PC-9 (cell line): ENCODE measurements around the gene UBE2S. TPM values are rescaled to one million over a fixed set of nuclear protein-coding genes. Genes with fewer than 3 reads are reported as not detected.
A peak's percentile ranks its signal among the peaks of the same experiment; 100 is the strongest.
"Not testable (repeated sequence)": the region's sequence is repeated elsewhere in the genome, so short reads cannot be mapped to it uniquely, and the experiment has no call there.

ENCODE experiments used
- BruUV-seq: library from RNA; stranded (reverse); fragments of 400-500 nt; replicated peaks from 2 replicates; lab custom pipeline; 2021; lab: Mats Ljungman, UMichigan
- CTCF ChIA-PET: fragments of 300-600 bp; sonication (Branson Sonifier 250); formaldehyde crosslinking; loops from one replicate; lab custom pipeline; 2022; ENCODE audit warnings: antibody characterized with exemption; lab: Charles Lee
- POLR2A ChIA-PET: fragments of 300-600 bp; sonication (Branson Sonifier 250); formaldehyde crosslinking; loops from one replicate; lab custom pipeline; 2022; ENCODE audit warnings: antibody characterized with exemption; ENCODE audit not compliant: unreplicated experiment; lab: Charles Lee
- DNase-seq, 2 experiments: peaks; one replicate each; pipeline versions ENCODE4 v3.0.0 to v3.0.0-alpha.2; 2015 to 2022; ENCODE audit warnings: mixed read lengths in 1 of 2
- H2AFZ ChIP-seq: fragments of 200-600 bp; sonication (generic); 2 replicates; pipeline ENCODE4 v1.8.1; 2017; ENCODE audit warnings: antibody characterized with exemption
- H3F3A ChIP-seq: fragments of 200-600 bp; sonication (generic); 2 replicates; pipeline ENCODE4 v1.8.1; 2017; ENCODE audit warnings: antibody characterized with exemption, mild to moderate bottlenecking, low read depth; ENCODE audit not compliant: insufficient read depth
- H3K27ac ChIP-seq: fragments of 200-600 bp; sonication (generic); 2 replicates; pipeline ENCODE4 v1.6.1; 2016; ENCODE audit warnings: mixed run types
- H3K27me3 ChIP-seq: fragments of 200-600 bp; sonication (generic); 2 replicates; pipeline ENCODE4 v1.6.1; 2016; ENCODE audit warnings: low read depth, mixed run types; ENCODE audit not compliant: insufficient read depth
- H3K36me3 ChIP-seq: fragments of 200-600 bp; sonication (generic); 2 replicates; pipeline ENCODE4 v1.6.1; 2016; ENCODE audit warnings: low read depth, mixed run types
- H3K4me1 ChIP-seq: fragments of 200-600 bp; sonication (generic); replicated peaks from 2 replicates; pipeline ENCODE4 v1.6.1; 2016; ENCODE audit warnings: mixed run types; ENCODE audit not compliant: insufficient read depth
- H3K4me2 ChIP-seq: fragments of 200-600 bp; sonication (generic); 2 replicates; pipeline ENCODE4 v1.6.1; 2017; ENCODE audit warnings: mixed run types
- H3K4me3 ChIP-seq: fragments of 200-600 bp; sonication (generic); 2 replicates; pipeline ENCODE4 v1.6.1; 2016; ENCODE audit warnings: mixed run types
- H3K79me2 ChIP-seq: fragments of 200-600 bp; sonication (generic); 2 replicates; pipeline ENCODE4 v1.6.1; 2017; ENCODE audit warnings: low read depth, mixed run types
- H3K9me2 ChIP-seq: fragments of 200-600 bp; sonication (generic); 2 replicates; pipeline ENCODE4 v1.8.1; 2017; ENCODE audit warnings: mild to moderate bottlenecking; ENCODE audit not compliant: insufficient read depth
- H3K9me3 ChIP-seq: fragments of 200-600 bp; sonication (generic); 2 replicates; pipeline ENCODE4 v1.8.1; 2016; ENCODE audit warnings: low read depth; ENCODE audit not compliant: insufficient read depth
- H4K20me1 ChIP-seq: fragments of 200-600 bp; sonication (generic); 2 replicates; pipeline ENCODE4 v1.8.1; 2017; ENCODE audit not compliant: insufficient read depth
- CTCF ChIP-seq: fragments of 200-600 bp; sonication (generic); conservative IDR thresholded peaks from 2 replicates; pipeline ENCODE4 v1.6.1; 2017; ENCODE audit warnings: mixed run types, antibody characterized with exemption, mild to moderate bottlenecking, moderate library complexity
- EZH2 ChIP-seq: fragments of 200-600 bp; sonication (generic); IDR thresholded peaks from 2 replicates; pipeline ENCODE4 v1.8.0; 2017; ENCODE audit warnings: antibody characterized with exemption, low read depth
- intact Hi-C: fragments of 100-400 bp; cut with micrococcal nuclease; formaldehyde crosslinking; loops from one replicate; pipeline ENCODE4 v1.10.0; 2022; ENCODE audit not compliant: unreplicated experiment
- total RNA-seq: library from RNA; stranded (reverse); gene quantifications from 2 replicates; pipeline ENCODE4 v1.2.3, GENCODE V29; 2021

Gene UBE2S
- total RNA-seq, 1 experiment from 2014 or later, result 359 TPM

- POLR2A ChIA-PET, result interaction anchor here (0.6 kb wide), 2 partner anchors 8 to 67 kb away, joined by 4 read pairs; partner anchors contain the start of gene KMT5C
- no peak for TF ChIP-seq CTCF
- no peak for TF ChIP-seq EZH2
- TSS peak; percentile 52 for BruUV-seq
These were observed 1.3 kb downstream of the UBE2S start for GRCh38 chr19:55406091-55406825.

GRCh38 chr19:55405638-55406037, 1.9 kb downstream of the UBE2S start:
- peak overlapping the region; percentile 63; the same call in 1 of the 2 replicates for H3K4me3 ChIP-seq
- H3K27me3 ChIP-seq, result no peaks in the 10 kb centered on the region
- peaks cover 63% of the 10 kb centered on the region for H3F3A ChIP-seq
- peaks cover 21% of the 10 kb centered on the region for H3K4me1 ChIP-seq
- no peak for DNase-seq
- H2AFZ ChIP-seq, result no peak overlapping the region
- H3K36me3 ChIP-seq, result peaks cover 36% of the 10 kb centered on the region
- peak overlapping the region; percentile 84 for H3K4me2 ChIP-seq
- intact Hi-C loops, result loop anchor here (2.0 to 5.0 kb wide), 3 partner anchors 21 to 238 kb away; partner anchors contain the start of genes DNAAF3, KMT5C, RPL28 and TMEM238
- no peak for TF ChIP-seq EZH2
- TF ChIP-seq CTCF, result no peak
- peaks cover 57% of the 10 kb centered on the region for H4K20me1 ChIP-seq
- no TSS peak for BruUV-seq
- H3K79me2 ChIP-seq, result peaks cover 51% of the 10 kb centered on the region
- H3K9me2 ChIP-seq, result no peaks in the 10 kb centered on the region
- ChIA-PET POLR2A (interaction anchor here (0.6 to 0.7 kb wide), 3 partner anchors 8 to 258 kb away, joined by 4 to 5 read pairs (median 4); partner anchors contain the start of gene KMT5C), CTCF (interaction anchor here (0.7 kb wide), 2 partner anchors 18 to 104 kb away, joined by 4 read pairs; no protein-coding TSS in a partner anchor)
- H3K27ac ChIP-seq, result no peak overlapping the region
- H3K9me3 ChIP-seq, result no peaks in the 10 kb centered on the region

More at GRCh38 chr19:55406091-55406825, 1.3 kb downstream of the UBE2S start:
- Histone ChIP-seq H3K79me2 (peaks cover 51% of the 10 kb centered on the region), H3K9me3 (no peaks in the 10 kb centered on the region), H3K4me1 (peaks cover 21% of the 10 kb centered on the region), H4K20me1 (peaks cover 55% of the 10 kb centered on the region), H3K36me3 (peaks cover 36% of the 10 kb centered on the region), H2AFZ (no peak overlapping the region), H3K9me2 (no peaks in the 10 kb centered on the region), H3K27ac (no peak overlapping the region), H3K27me3 (no peaks in the 10 kb centered on the region), H3K4me2 (peak overlapping the region; percentile 84), H3F3A (peaks cover 57% of the 10 kb centered on the region), H3K4me3 (peak overlapping the region; percentile 63)
- peak in 1 of 2 experiments; percentile 34 for DNase-seq
- intact Hi-C loops, result loop anchor here (2.0 to 5.0 kb wide), 3 partner anchors 21 to 239 kb away; partner anchors contain the start of genes DNAAF3, KMT5C, RPL28 and TMEM238
- CTCF ChIA-PET, result interaction anchor here (0.7 kb wide), 1 partner anchor 105 kb away, joined by 4 read pairs; no protein-coding TSS in a partner anchor

- intact Hi-C loops, result no loop called here
- Histone ChIP-seq H3K9me3 (no peaks in the 10 kb centered on the region), H4K20me1 (peaks cover 64% of the 10 kb centered on the region), H3F3A (peaks cover 84% of the 10 kb centered on the region), H3K27me3 (no peaks in the 10 kb centered on the region), H3K27ac (no peak overlapping the region), H3K9me2 (no peaks in the 10 kb centered on the region), H3K4me3 (no peak overlapping the region), H3K4me1 (peaks cover 16% of the 10 kb centered on the region), H3K79me2 (peaks cover 51% of the 10 kb centered on the region), H3K4me2 (no peak overlapping the region), H3K36me3 (peaks cover 36% of the 10 kb centered on the region), H2AFZ (no peak overlapping the region)
- DNase-seq, result no peak
- ChIA-PET POLR2A (no interaction called here), CTCF (interaction anchor here (1.2 kb wide), 1 partner anchor 13 kb away, joined by 4 read pairs; no protein-coding TSS in a partner anchor)
- BruUV-seq, result no TSS peak
- TF ChIP-seq EZH2, result no peak
- no peak for TF ChIP-seq CTCF
These were observed 5.1 kb downstream of the UBE2S start for GRCh38 chr19:55402509-55402908.

GRCh38 chr19:55401390-55401789, 6.2 kb downstream of the UBE2S start:
- DNase-seq, H3K9me3 ChIP-seq, CTCF ChIA-PET, H3K27me3 ChIP-seq, H3K4me3 ChIP-seq, H3K9me2 ChIP-seq, BruUV-seq, H2AFZ ChIP-seq, H3K4me2 ChIP-seq, intact Hi-C loops, H3K27ac ChIP-seq: not testable (repeated sequence)
- POLR2A ChIA-PET, result interaction anchor here (0.6 kb wide), 1 partner anchor 80 kb away, joined by 3 read pairs; no protein-coding TSS in a partner anchor
- Histone ChIP-seq H3F3A (peaks cover 84% of the 10 kb centered on the region), H3K4me1 (peaks cover 12% of the 10 kb centered on the region), H4K20me1 (peaks cover 59% of the 10 kb centered on the region), H3K36me3 (peaks cover 36% of the 10 kb centered on the region), H3K79me2 (peaks cover 40% of the 10 kb centered on the region)
